ENCODE results near the gene LPCAT2. TPM values are rescaled to one million over a fixed set of nuclear protein-coding genes. Genes with fewer than 3 reads are reported as not detected.

LPCAT2 gene
- total RNA-seq, 4 donors from 2014 or later: 12.1 to 19.7 (median 18.1) TPM

DNA sequence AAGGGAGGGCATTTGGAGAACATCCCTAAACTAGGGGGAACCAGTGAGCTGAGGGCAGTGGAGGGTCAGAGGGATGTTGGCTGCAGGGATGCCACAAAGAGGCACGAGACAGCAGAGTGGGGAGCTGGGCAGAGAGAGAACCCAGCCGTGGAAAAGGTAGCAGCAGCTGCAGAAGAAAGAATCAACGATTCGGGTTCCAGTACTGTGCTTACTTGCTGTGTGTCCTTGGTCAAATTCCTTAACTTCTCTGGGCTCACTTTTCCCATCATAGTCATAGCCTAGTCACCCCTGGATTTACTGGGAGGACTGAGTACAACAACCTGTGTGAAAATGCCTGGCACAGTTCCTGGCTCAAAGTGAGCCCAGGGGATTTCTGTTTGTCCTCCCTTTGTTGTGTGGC, 42.7 kb upstream of the LPCAT2 start:
- no peak for DNase-seq (ENCODE audit: low spot score in 2 of 2)
- TF ChIP-seq, protein P1, sequence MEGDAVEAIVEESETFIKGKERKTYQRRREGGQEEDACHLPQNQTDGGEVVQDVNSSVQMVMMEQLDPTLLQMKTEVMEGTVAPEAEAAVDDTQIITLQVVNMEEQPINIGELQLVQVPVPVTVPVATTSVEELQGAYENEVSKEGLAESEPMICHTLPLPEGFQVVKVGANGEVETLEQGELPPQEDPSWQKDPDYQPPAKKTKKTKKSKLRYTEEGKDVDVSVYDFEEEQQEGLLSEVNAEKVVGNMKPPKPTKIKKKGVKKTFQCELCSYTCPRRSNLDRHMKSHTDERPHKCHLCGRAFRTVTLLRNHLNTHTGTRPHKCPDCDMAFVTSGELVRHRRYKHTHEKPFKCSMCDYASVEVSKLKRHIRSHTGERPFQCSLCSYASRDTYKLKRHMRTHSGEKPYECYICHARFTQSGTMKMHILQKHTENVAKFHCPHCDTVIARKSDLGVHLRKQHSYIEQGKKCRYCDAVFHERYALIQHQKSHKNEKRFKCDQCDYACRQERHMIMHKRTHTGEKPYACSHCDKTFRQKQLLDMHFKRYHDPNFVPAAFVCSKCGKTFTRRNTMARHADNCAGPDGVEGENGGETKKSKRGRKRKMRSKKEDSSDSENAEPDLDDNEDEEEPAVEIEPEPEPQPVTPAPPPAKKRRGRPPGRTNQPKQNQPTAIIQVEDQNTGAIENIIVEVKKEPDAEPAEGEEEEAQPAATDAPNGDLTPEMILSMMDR (IDR thresholded peaks at IDR 0.05): no peak
- TF ChIP-seq EP300 (IDR thresholded peaks at IDR 0.05) (no peak), POLR2AphosphoS5 (IDR thresholded peaks at IDR 0.05) (no peak), POLR2A (IDR thresholded peaks at IDR 0.05) (no peak)
- Histone ChIP-seq H3K27ac (no peak overlapping the region), H3K9me3 (no peaks in the 10 kb centered on the region), H3K4me3 (no peak overlapping the region), H3K4me1 (peaks cover 11% of the 10 kb centered on the region), H3K27me3 (no peaks in the 10 kb centered on the region), H3K36me3 (no peaks in the 10 kb centered on the region)
- 95% methylated on average over 4 of the region's 4 CpGs for WGBS

DNA sequence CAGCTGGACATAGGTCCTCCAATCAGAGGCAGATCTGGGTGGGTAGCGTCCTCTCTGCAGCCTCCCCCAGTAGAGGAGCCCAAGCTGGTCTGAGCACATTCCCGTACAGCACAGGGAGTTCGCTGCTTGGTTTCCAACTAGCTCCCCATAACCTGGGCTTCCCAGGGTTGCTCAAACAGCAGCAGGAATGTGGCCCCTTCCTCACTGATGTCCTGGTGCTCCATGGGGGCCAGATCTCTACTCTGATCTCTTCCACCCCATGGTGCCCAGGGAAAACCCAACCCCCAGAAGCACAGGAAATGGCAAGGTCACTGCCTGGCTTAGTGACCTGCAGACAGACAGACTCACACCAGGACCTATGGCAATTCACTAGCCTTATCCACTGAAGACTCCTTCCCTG, 41.0 kb upstream of the LPCAT2 start:
- Histone ChIP-seq H3K27ac (no peak overlapping the region), H3K4me3 (no peak overlapping the region), H3K27me3 (no peaks in the 10 kb centered on the region), H3K9me3 (no peaks in the 10 kb centered on the region), H3K4me1 (peaks cover 21% of the 10 kb centered on the region), H3K36me3 (no peaks in the 10 kb centered on the region)
- TF ChIP-seq EP300 (IDR thresholded peaks at IDR 0.05) (no peak), POLR2AphosphoS5 (IDR thresholded peaks at IDR 0.05) (no peak), POLR2A (IDR thresholded peaks at IDR 0.05) (no peak)
- TF ChIP-seq, protein P1 (IDR thresholded peaks at IDR 0.05): no peak
- 89% methylated on average over 3 of the region's 3 CpGs for WGBS
- DNase-seq (ENCODE audit: low spot score in 2 of 2): no peak

DNA sequence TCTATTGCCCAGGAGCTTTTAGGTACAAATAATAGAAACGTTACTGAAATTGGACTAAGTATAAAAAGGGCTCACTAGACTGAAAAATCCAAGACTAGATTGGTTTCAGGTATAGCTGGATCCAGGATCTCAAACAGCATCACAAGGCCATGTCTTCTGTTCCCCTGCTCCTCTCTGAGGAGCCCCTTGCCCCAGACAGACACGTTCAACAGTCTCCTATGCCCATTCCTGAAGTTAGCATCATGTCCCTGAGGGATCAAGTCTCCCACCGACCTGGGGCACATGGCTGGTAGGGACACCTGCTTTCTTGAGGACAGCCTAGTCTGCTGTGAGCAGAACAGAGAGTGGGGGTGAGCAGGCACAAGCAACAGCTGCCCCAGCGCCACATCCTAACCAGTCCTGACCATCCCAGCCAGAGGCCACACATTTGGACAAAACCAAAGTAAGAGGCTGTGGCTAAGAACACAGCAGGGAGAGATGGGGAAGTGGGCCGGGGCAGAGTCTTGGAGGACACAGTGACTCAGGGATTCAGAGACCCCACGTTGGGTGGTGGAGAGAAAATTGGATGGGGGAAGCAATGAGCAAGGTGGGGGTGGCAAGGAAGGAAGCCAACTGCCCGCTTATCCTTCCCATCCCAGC, 40.4 kb upstream of the LPCAT2 start:
- no peak overlapping the region for H3K4me3 ChIP-seq
- H3K9me3 ChIP-seq: no peaks in the 10 kb centered on the region
- H3K36me3 ChIP-seq: no peaks in the 10 kb centered on the region
- H3K27me3 ChIP-seq: no peaks in the 10 kb centered on the region
- WGBS: 84% methylated on average over 5 of the region's 7 CpGs
- DNase-seq (ENCODE audit: low spot score in 2 of 2): no peak
- H3K4me1 ChIP-seq: peaks cover 21% of the 10 kb centered on the region
- no peak overlapping the region for H3K27ac ChIP-seq
- TF ChIP-seq POLR2AphosphoS5 (IDR thresholded peaks at IDR 0.05) (no peak), POLR2A (IDR thresholded peaks at IDR 0.05) (no peak), EP300 (IDR thresholded peaks at IDR 0.05) (no peak)
- TF ChIP-seq, protein P1 (IDR thresholded peaks at IDR 0.05): no peak

DNA sequence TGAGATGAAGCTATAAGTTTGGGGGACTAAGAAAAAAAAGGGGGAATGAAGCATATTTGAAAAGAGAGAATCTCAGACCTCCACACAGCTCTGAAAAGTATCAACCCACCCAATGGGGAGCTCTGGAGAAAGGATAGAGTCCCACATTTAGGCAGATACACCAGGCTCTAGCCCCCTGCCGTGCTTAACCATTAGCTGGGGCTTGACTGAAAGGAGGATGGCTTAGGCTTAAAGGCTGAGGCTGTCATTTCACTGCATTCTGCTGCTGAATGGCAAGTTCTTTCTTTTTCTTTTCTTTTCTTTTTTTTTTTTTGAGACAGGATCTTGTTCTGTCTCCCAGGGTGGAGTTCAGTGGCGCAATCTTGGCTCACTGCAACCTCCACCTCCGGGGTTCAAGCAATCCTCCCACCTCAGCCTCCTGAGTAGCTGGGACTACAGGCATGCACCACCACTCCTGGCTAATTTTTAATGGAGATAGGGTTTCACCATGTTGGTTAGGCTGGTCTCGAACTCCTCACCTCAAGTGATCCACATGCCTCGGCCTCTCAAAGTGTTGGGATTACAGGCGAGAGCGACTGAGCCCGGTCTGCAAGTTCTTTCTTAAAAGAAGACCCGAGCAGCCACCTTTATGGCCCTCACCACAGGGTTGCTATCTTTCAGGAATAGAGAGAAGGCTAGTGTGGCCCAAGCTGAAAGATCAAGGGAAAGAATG, 38.9 kb upstream of the LPCAT2 start:
- DNase-seq (ENCODE audit: low spot score in 2 of 2): no peak
- WGBS: 80% methylated on average over 9 of the region's 9 CpGs
- H3K27me3 ChIP-seq: no peaks in the 10 kb centered on the region
- peak overlapping the region; percentile 90 for H3K27ac ChIP-seq
- TF ChIP-seq POLR2AphosphoS5 (IDR thresholded peaks at IDR 0.05) (no peak), EP300 (IDR thresholded peaks at IDR 0.05) (no peak), POLR2A (IDR thresholded peaks at IDR 0.05) (no peak)
- TF ChIP-seq, protein P1 (IDR thresholded peaks at IDR 0.05): no peak
- peaks cover 21% of the 10 kb centered on the region for H3K4me1 ChIP-seq
- no peak overlapping the region for H3K4me3 ChIP-seq
- no peaks in the 10 kb centered on the region for H3K36me3 ChIP-seq
- H3K9me3 ChIP-seq: no peaks in the 10 kb centered on the region

DNA sequence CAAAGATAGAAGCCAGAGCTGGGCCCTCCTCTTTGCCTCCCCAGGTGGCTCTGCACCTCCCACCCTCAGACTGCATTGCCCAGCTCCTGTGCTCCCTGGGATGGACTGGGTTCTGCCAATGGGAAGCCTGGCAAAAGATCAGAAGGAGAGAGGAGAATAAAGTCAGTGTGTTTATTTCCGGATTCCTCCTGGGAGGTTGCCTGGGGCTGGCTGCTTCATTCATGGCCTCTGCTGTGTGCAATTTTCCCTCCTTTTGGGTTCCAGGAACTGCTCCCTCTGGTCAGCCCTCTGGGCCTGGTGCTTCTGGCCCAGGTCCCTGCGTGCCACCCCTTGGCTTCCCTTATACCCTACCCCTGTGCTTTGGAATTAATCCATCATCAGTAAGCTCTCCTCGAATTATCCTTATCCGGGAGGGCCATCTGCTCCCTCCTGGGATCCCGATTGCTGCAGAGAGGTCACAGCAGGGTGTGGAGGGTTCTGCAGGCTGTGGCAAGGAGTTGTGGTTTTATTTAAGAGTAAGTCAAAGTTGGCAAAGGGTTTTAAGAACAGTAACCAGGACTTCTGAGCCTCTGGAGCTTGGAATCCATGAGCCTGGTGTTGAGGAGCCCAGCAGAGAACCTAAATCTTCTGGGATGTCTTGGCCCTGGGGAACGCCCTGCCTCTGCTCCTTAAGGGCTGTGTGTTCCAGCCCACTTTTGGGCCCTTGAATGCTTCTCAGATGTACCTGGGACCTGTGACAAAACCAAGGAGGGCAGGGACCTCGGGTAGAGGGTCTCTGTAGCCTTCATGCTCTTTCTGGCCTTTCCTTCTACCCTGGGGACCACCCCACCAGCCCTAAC, 38.1 kb upstream of the LPCAT2 start:
- no peaks in the 10 kb centered on the region for H3K9me3 ChIP-seq
- H3K36me3 ChIP-seq: no peaks in the 10 kb centered on the region
- peak overlapping the region; percentile 90 for H3K27ac ChIP-seq
- TF ChIP-seq POLR2A (IDR thresholded peaks at IDR 0.05): no peak
- no peak for TF ChIP-seq POLR2AphosphoS5 (IDR thresholded peaks at IDR 0.05)
- TF ChIP-seq EP300 (IDR thresholded peaks at IDR 0.05): no peak
- TF ChIP-seq, protein P1 (IDR thresholded peaks at IDR 0.05): no peak
- no peak overlapping the region for H3K4me3 ChIP-seq
- no peak for DNase-seq (ENCODE audit: low spot score in 2 of 2)
- 24% methylated on average over 7 of the region's 7 CpGs for WGBS
- peaks cover 21% of the 10 kb centered on the region for H3K4me1 ChIP-seq
- no peaks in the 10 kb centered on the region for H3K27me3 ChIP-seq
